Measurements from ENCODE around the gene G0S2. TPM values are rescaled to one million over a fixed set of nuclear protein-coding genes. Genes with fewer than 3 reads are reported as not detected.

The G0S2 gene
- total RNA-seq, 1 donor, result 23.0 TPM

- H3K4me3 ChIP-seq (ENCODE audit: low read depth, low read length), result no peak overlapping the region
- TF ChIP-seq CTCF (IDR thresholded peaks at IDR 0.05; ENCODE audit: insufficient read depth, low read length), result no peak
- no peak for DNase-seq (ENCODE audit: low read depth)
These were observed 8.1 kb upstream of the G0S2 start for GRCh38 chr1:209667103-209667502.

GRCh38 chr1:209667708-209668107, 7.5 kb upstream of the G0S2 start:
- DNase-seq (ENCODE audit: low read depth), result no peak
- H3K4me3 ChIP-seq (ENCODE audit: low read depth, low read length), result no peak overlapping the region
- no peak for TF ChIP-seq CTCF (IDR thresholded peaks at IDR 0.05; ENCODE audit: insufficient read depth, low read length)

- DNase-seq (ENCODE audit: low read depth), result no peak
- TF ChIP-seq CTCF (IDR thresholded peaks at IDR 0.05; ENCODE audit: insufficient read depth, low read length), result no peak
These were observed 4.7 kb upstream of the G0S2 start for GRCh38 chr1:209670441-209671082.

DNA sequence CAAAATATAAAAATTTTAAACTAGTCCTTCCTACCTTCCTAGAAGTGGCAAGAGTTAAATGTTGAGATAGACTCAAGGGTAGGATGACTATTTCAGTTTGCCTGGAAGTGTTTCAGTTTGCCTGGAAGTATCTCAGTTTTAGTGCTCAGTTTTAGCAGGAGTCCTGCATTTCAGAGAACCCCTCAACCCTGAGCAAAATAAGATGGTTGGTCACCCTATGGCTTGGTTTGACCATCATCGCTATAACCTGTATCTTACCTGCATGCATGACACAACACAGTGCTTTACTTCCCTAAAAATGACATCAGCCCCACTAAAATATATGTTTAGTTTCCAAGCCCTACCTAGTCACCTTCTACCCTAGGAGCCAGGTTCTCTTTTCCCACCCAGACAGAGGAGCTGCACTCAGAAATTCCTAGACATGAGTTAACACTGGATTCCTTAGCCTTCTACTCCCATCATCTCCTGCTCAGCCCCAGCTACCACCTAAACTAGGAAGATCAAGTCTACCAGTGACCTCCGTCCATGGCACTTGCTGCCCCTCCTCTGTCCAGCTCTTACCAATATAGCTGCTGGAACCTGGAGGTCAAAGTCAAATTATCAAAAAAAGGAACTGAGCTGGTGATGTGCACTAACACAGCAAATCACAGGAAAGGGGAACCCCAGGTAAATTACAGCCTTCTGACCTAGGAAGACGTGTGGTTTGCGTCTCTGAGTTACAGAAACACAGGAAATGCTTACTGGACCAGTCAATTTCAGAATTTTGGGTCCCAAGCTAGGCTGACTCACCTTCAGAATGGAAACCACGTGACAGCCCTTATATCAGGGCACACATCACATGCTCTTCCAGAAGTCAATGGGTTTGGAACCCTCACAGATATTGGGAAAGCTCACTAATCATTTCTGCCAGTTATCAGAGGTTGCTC, 2.2 kb upstream of the G0S2 start:
- DNase-seq (ENCODE audit: low read depth), result peak; percentile 91
- no peak overlapping the region for H3K4me3 ChIP-seq (ENCODE audit: low read depth, low read length)
- TF ChIP-seq CTCF (IDR thresholded peaks at IDR 0.05; ENCODE audit: insufficient read depth, low read length), result no peak

More at GRCh38 chr1:209670441-209671082, 4.7 kb upstream of the G0S2 start:
- no peak overlapping the region for H3K4me3 ChIP-seq (ENCODE audit: low read depth, low read length)

DNA sequence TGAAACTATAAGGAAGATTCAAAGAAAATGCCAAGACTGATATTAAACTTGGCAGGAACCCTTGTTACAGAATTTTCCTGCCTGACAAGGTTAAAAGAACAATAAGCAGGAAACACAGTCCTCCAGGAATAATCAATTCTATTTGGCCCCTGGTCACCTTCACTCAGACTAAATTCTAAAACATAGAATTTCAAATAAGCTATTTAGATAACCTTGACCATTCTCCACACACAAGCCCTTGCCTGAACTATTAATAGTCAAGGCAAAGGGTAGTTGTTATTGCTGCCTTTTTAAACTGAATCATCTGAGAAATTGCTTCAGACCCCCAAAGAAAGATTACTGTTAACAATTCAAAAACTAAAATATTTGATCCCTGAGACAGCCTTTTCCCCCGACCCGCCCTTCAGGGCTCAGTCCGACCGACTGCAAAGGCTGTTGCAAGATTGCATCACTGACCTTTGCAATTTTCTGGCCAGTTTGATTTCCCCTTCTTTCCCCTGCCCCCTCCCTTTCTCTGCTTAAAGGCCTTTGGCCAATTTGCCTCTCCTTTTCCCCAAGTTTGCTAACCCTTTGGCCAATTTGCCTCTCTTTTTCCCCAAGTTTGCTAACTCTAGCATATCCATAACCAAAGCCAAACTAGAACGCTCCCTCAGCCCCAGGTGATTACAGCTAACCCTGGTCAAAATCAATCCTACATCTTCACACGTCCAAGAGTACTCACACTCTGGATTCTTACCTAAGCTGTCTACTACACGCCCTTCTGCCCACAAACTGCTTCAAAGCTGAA, 1.4 kb upstream of the G0S2 start:
- TF ChIP-seq CTCF (IDR thresholded peaks at IDR 0.05; ENCODE audit: insufficient read depth, low read length), result no peak
- H3K4me3 ChIP-seq (ENCODE audit: low read depth, low read length), result no peak overlapping the region
- DNase-seq (ENCODE audit: low read depth), result peak; percentile 90

GRCh38 chr1:209675565-209676154, 448 bp downstream of the G0S2 start:
- H3K4me3 ChIP-seq (ENCODE audit: low read depth, low read length), result peak overlapping the region; percentile 74
- TF ChIP-seq CTCF (IDR thresholded peaks at IDR 0.05; ENCODE audit: insufficient read depth, low read length), result peak; percentile 10
- DNase-seq (ENCODE audit: low read depth), result peak; percentile 32
